Transverse colon (tissue), 4 donors: ENCODE results near the gene VENTX.

Experiments used
- EP300 ChIP-seq: sonication (generic); formaldehyde crosslinking; IDR thresholded peaks from one replicate; pipeline ENCODE4 v1.6.1; 2017; ENCODE audit warnings: antibody characterized with exemption, low read depth
- POLR2A ChIP-seq: fragments of 450-650 bp; IDR thresholded peaks from one replicate; pipeline ENCODE4 v1.6.1; 2016; ENCODE audit warnings: antibody characterized with exemption, mild to moderate bottlenecking, moderate library complexity
- POLR2AphosphoS5 ChIP-seq, 3 donors: sonication (generic); formaldehyde crosslinking; IDR thresholded peaks; one replicate each; pipeline ENCODE4 v1.6.1; 2016; ENCODE audit warnings: antibody characterized with exemption in 3 of 3
- TF ChIP-seq, protein P1 (sequence below), 5 experiments: fragments of 200-600 bp in 3 of 5; fragments of 450-650 bp in 2 of 5; sonication (generic) in 3 of 5; IDR thresholded peaks; 1 replicate in 2 of 5; 2 replicates in 3 of 5; pipeline ENCODE4 v1.5.1; 2016 to 2017; ENCODE audit warnings: antibody characterized with exemption in 5 of 5, inconsistent platforms in 3 of 5, mild to moderate bottlenecking in 2 of 5, moderate library complexity in 1 of 5

DNA sequence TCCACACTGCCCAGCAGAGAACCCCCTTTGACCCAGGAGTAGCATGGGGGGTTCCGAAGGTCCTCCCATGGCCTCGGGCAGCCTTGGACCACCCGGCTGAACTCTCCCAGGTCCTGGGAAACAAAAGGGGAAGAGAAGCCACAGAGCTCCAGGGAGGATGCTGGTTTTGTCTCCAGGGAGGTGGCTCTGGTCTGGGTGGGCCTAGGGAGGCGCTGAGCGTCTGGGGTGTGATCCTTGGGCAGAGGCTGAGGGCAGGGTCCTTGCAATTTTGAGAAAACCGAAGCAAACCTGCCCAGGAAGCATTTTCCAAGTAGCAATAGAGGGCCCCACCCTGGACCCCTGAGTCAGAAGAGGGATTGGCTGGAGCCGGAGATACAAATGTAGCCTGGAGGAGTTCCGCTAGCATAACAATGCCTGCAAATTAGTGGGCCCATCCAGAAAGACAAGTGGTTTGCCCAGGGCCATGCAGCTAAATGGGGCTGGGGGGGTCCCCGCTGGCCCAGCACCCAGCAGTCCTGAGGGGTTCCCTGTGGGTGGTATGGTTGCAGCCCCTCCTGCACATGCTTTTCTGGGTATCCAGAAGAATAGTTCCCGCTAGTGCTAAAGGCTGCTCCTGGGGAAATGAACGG lies 5.6 kb upstream of the VENTX start:
- TF ChIP-seq POLR2AphosphoS5 (IDR thresholded peaks at IDR 0.05), result no peak
- TF ChIP-seq, protein P1, sequence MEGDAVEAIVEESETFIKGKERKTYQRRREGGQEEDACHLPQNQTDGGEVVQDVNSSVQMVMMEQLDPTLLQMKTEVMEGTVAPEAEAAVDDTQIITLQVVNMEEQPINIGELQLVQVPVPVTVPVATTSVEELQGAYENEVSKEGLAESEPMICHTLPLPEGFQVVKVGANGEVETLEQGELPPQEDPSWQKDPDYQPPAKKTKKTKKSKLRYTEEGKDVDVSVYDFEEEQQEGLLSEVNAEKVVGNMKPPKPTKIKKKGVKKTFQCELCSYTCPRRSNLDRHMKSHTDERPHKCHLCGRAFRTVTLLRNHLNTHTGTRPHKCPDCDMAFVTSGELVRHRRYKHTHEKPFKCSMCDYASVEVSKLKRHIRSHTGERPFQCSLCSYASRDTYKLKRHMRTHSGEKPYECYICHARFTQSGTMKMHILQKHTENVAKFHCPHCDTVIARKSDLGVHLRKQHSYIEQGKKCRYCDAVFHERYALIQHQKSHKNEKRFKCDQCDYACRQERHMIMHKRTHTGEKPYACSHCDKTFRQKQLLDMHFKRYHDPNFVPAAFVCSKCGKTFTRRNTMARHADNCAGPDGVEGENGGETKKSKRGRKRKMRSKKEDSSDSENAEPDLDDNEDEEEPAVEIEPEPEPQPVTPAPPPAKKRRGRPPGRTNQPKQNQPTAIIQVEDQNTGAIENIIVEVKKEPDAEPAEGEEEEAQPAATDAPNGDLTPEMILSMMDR (IDR thresholded peaks at IDR 0.05), result no peak
- no peak for TF ChIP-seq POLR2A
- TF ChIP-seq EP300, result no peak
